Measurements from ENCODE around the gene PPIG.

GRCh38 chr2:169590804-169591203, 6.7 kb downstream of the PPIG start:
- TF ChIP-seq CTCF (IDR thresholded peaks at IDR 0.05) (no peak), POLR2AphosphoS5 (IDR thresholded peaks at IDR 0.05) (no peak), POLR2A (IDR thresholded peaks at IDR 0.05) (no peak)

All from suprapubic skin (tissue), 4 donors.